ENCODE measurements around the gene GABBR2. TPM values are rescaled to one million over a fixed set of nuclear protein-coding genes. Genes with fewer than 3 reads are reported as not detected.

GABBR2 gene
- total RNA-seq, 2 experiments from 2014 or later: not detected

GRCh38 chr9:98569491-98569890 is 139.2 kb downstream of the GABBR2 start:
- H3K4me1 Mint-ChIP-seq: no peaks in the 10 kb centered on the region
- H3K9me3 Mint-ChIP-seq (ENCODE audit: low read depth): no peaks in the 10 kb centered on the region
- CTCF ChIA-PET: no interaction called here
- no peak overlapping the region for H3K27ac Mint-ChIP-seq
- H3K4me3 Mint-ChIP-seq: no peak overlapping the region
- no peaks in the 10 kb centered on the region for H3K36me3 Mint-ChIP-seq
- ATAC-seq (no peak), DNase-seq (peak; percentile 11)
- H3K27me3 Mint-ChIP-seq: peaks cover 61% of the 10 kb centered on the region

GRCh38 chr9:98568909-98569469 is 139.7 kb downstream of the GABBR2 start:
- DNase-seq (peak; percentile 21), ATAC-seq (no peak)
- H3K27ac Mint-ChIP-seq: no peak overlapping the region
- CTCF ChIA-PET: no interaction called here
- H3K9me3 Mint-ChIP-seq (ENCODE audit: low read depth): no peaks in the 10 kb centered on the region
- H3K27me3 Mint-ChIP-seq: peaks cover 56% of the 10 kb centered on the region
- H3K36me3 Mint-ChIP-seq: no peaks in the 10 kb centered on the region
- no peaks in the 10 kb centered on the region for H3K4me1 Mint-ChIP-seq
- no peak overlapping the region for H3K4me3 Mint-ChIP-seq

- Mint-ChIP-seq H3K27ac (no peak overlapping the region), H3K4me1 (no peaks in the 10 kb centered on the region), H3K9me3 (ENCODE audit: low read depth) (no peaks in the 10 kb centered on the region), H3K36me3 (no peaks in the 10 kb centered on the region), H3K27me3 (peaks cover 52% of the 10 kb centered on the region), H3K4me3 (no peak overlapping the region)
- DNase-seq (peak; percentile 34), ATAC-seq (no peak)
- CTCF ChIA-PET: no interaction called here
Measured at GRCh38 chr9:98568234-98568908, 140.4 kb downstream of the GABBR2 start.

GRCh38 chr9:98567540-98568233 is 141.0 kb downstream of the GABBR2 start:
- DNase-seq (peak; percentile 37), ATAC-seq (no peak)
- Mint-ChIP-seq H3K9me3 (ENCODE audit: low read depth) (no peaks in the 10 kb centered on the region), H3K4me3 (no peak overlapping the region), H3K4me1 (no peaks in the 10 kb centered on the region), H3K27me3 (peaks cover 47% of the 10 kb centered on the region), H3K36me3 (no peaks in the 10 kb centered on the region), H3K27ac (no peak overlapping the region)
- CTCF ChIA-PET: no interaction called here

GRCh38 chr9:98565152-98566135 is 143.3 kb downstream of the GABBR2 start:
- Mint-ChIP-seq H3K27me3 (peaks cover 38% of the 10 kb centered on the region), H3K4me1 (no peaks in the 10 kb centered on the region), H3K9me3 (ENCODE audit: low read depth) (no peaks in the 10 kb centered on the region), H3K36me3 (no peaks in the 10 kb centered on the region), H3K27ac (no peak overlapping the region), H3K4me3 (no peak overlapping the region)
- peak; percentile 23 for DNase-seq
- no peak for ATAC-seq
- CTCF ChIA-PET: interaction anchor here (0.9 kb wide), 1 partner anchor 21 kb away, joined by 3 read pairs; no protein-coding TSS in a partner anchor

GRCh38 chr9:98564714-98565113 is 144.0 kb downstream of the GABBR2 start:
- DNase-seq (no peak), ATAC-seq (no peak)
- Mint-ChIP-seq H3K27me3 (peaks cover 35% of the 10 kb centered on the region), H3K9me3 (ENCODE audit: low read depth) (no peaks in the 10 kb centered on the region), H3K36me3 (no peaks in the 10 kb centered on the region), H3K4me3 (no peak overlapping the region), H3K27ac (no peak overlapping the region), H3K4me1 (no peaks in the 10 kb centered on the region)
- CTCF ChIA-PET: no interaction called here

GRCh38 chr9:98563988-98564387 is 144.7 kb downstream of the GABBR2 start:
- CTCF ChIA-PET: no interaction called here
- peaks cover 33% of the 10 kb centered on the region for H3K27me3 Mint-ChIP-seq
- H3K36me3 Mint-ChIP-seq: no peaks in the 10 kb centered on the region
- no peak for ATAC-seq
- H3K4me3 Mint-ChIP-seq: no peak overlapping the region
- no peak for DNase-seq
- no peaks in the 10 kb centered on the region for H3K9me3 Mint-ChIP-seq (ENCODE audit: low read depth)
- H3K4me1 Mint-ChIP-seq: no peaks in the 10 kb centered on the region
- no peak overlapping the region for H3K27ac Mint-ChIP-seq

- H3K4me3 Mint-ChIP-seq: no peak overlapping the region
- peaks cover 31% of the 10 kb centered on the region for H3K27me3 Mint-ChIP-seq
- no peak for DNase-seq
- no peak for ATAC-seq
- H3K36me3 Mint-ChIP-seq: no peaks in the 10 kb centered on the region
- no peak overlapping the region for H3K27ac Mint-ChIP-seq
- H3K4me1 Mint-ChIP-seq: no peaks in the 10 kb centered on the region
- no peaks in the 10 kb centered on the region for H3K9me3 Mint-ChIP-seq (ENCODE audit: low read depth)
- CTCF ChIA-PET: no interaction called here
Measured at GRCh38 chr9:98563212-98563907, 145.4 kb downstream of the GABBR2 start.

GRCh38 chr9:98559561-98559960 is 149.2 kb downstream of the GABBR2 start:
- H3K36me3 Mint-ChIP-seq: no peaks in the 10 kb centered on the region
- no peak for ATAC-seq
- no peak overlapping the region for H3K4me3 Mint-ChIP-seq
- no peak for DNase-seq
- CTCF ChIA-PET: no interaction called here
- H3K27ac Mint-ChIP-seq: no peak overlapping the region
- peaks cover 38% of the 10 kb centered on the region for H3K27me3 Mint-ChIP-seq
- H3K4me1 Mint-ChIP-seq: no peaks in the 10 kb centered on the region
- H3K9me3 Mint-ChIP-seq (ENCODE audit: low read depth): no peaks in the 10 kb centered on the region

GRCh38 chr9:98558575-98558974 is 150.2 kb downstream of the GABBR2 start:
- ATAC-seq (no peak), DNase-seq (no peak)

GRCh38 chr9:98556511-98556910 is 152.2 kb downstream of the GABBR2 start:
- Mint-ChIP-seq H3K4me3 (no peak overlapping the region), H3K27ac (no peak overlapping the region), H3K4me1 (no peaks in the 10 kb centered on the region), H3K36me3 (no peaks in the 10 kb centered on the region), H3K27me3 (peaks cover 43% of the 10 kb centered on the region), H3K9me3 (ENCODE audit: low read depth) (no peaks in the 10 kb centered on the region)
- ATAC-seq (no peak), DNase-seq (peak; percentile 15)
- CTCF ChIA-PET: no interaction called here

More at GRCh38 chr9:98558575-98558974, 150.2 kb downstream of the GABBR2 start:
- Mint-ChIP-seq H3K4me1 (no peaks in the 10 kb centered on the region), H3K9me3 (ENCODE audit: low read depth) (no peaks in the 10 kb centered on the region), H3K4me3 (no peak overlapping the region), H3K36me3 (no peaks in the 10 kb centered on the region), H3K27ac (no peak overlapping the region), H3K27me3 (peaks cover 44% of the 10 kb centered on the region)
- CTCF ChIA-PET: no interaction called here

GRCh38 chr9:98555651-98556465 is 152.9 kb downstream of the GABBR2 start:
- H3K4me1 Mint-ChIP-seq: no peaks in the 10 kb centered on the region
- CTCF ChIA-PET: no interaction called here
- ATAC-seq (no peak), DNase-seq (peak; percentile 26)
- H3K27me3 Mint-ChIP-seq: peaks cover 41% of the 10 kb centered on the region
- H3K27ac Mint-ChIP-seq: no peak overlapping the region
- no peaks in the 10 kb centered on the region for H3K36me3 Mint-ChIP-seq
- H3K4me3 Mint-ChIP-seq: no peak overlapping the region
- H3K9me3 Mint-ChIP-seq (ENCODE audit: low read depth): no peaks in the 10 kb centered on the region
